ENCODE measurements around the gene TTLL11.
"Not testable (repeated sequence)": the region's sequence is repeated elsewhere in the genome, so short reads cannot be mapped to it uniquely, and the experiment has no call there.

The TTLL11 gene

GRCh38 chr9:121998513-121999049 lies 94.5 kb downstream of the TTLL11 start:
- in situ Hi-C loops (cut with HindIII; ENCODE audit: low pct_ligation_motif_present, low pct_unique_long_range_greater_than_20kb, low sequenced_read_pairs): no loop called here
- no peak for DNase-seq

- in situ Hi-C loops (cut with HindIII; ENCODE audit: low pct_ligation_motif_present, low pct_unique_long_range_greater_than_20kb, low sequenced_read_pairs): no loop called here
- DNase-seq: no peak
Measured at GRCh38 chr9:121997791-121998190, 95.3 kb downstream of the TTLL11 start.

- in situ Hi-C loops (cut with HindIII; ENCODE audit: low pct_ligation_motif_present, low pct_unique_long_range_greater_than_20kb, low sequenced_read_pairs): no loop called here
- DNase-seq: no peak
Measured at GRCh38 chr9:121996783-121997182, 96.3 kb downstream of the TTLL11 start.

GRCh38 chr9:121995997-121996396 lies 97.1 kb downstream of the TTLL11 start:
- in situ Hi-C loops (cut with HindIII; ENCODE audit: low pct_ligation_motif_present, low pct_unique_long_range_greater_than_20kb, low sequenced_read_pairs): no loop called here
- DNase-seq: no peak

- DNase-seq: peak; percentile 64
- in situ Hi-C loops (cut with HindIII; ENCODE audit: low pct_ligation_motif_present, low pct_unique_long_range_greater_than_20kb, low sequenced_read_pairs): no loop called here
Measured at GRCh38 chr9:121992571-121993212, 100.4 kb downstream of the TTLL11 start.

- in situ Hi-C loops (cut with HindIII; ENCODE audit: low pct_ligation_motif_present, low pct_unique_long_range_greater_than_20kb, low sequenced_read_pairs): no loop called here
- no peak for DNase-seq
Measured at GRCh38 chr9:121991307-121991661, 101.8 kb downstream of the TTLL11 start.

- no peak for DNase-seq
- in situ Hi-C loops (cut with HindIII; ENCODE audit: low pct_ligation_motif_present, low pct_unique_long_range_greater_than_20kb, low sequenced_read_pairs): no loop called here
Measured at GRCh38 chr9:121990600-121991306, 102.4 kb downstream of the TTLL11 start.

- peak; percentile 2 for DNase-seq
- in situ Hi-C loops (cut with HindIII; ENCODE audit: low pct_ligation_motif_present, low pct_unique_long_range_greater_than_20kb, low sequenced_read_pairs): no loop called here
Measured at GRCh38 chr9:121989010-121989409, 104.1 kb downstream of the TTLL11 start.

GRCh38 chr9:121987314-121987713 lies 105.8 kb downstream of the TTLL11 start:
- in situ Hi-C loops (cut with HindIII; ENCODE audit: low pct_ligation_motif_present, low pct_unique_long_range_greater_than_20kb, low sequenced_read_pairs): no loop called here
- peak; percentile 4 for DNase-seq

GRCh38 chr9:121985792-121986494 lies 107.2 kb downstream of the TTLL11 start:
- in situ Hi-C loops (cut with HindIII; ENCODE audit: low pct_ligation_motif_present, low pct_unique_long_range_greater_than_20kb, low sequenced_read_pairs): no loop called here
- DNase-seq: peak; percentile 1

GRCh38 chr9:121984726-121985402 lies 108.2 kb downstream of the TTLL11 start:
- in situ Hi-C loops (cut with HindIII; ENCODE audit: low pct_ligation_motif_present, low pct_unique_long_range_greater_than_20kb, low sequenced_read_pairs): no loop called here
- DNase-seq: no peak

GRCh38 chr9:121983736-121984135 lies 109.4 kb downstream of the TTLL11 start:
- in situ Hi-C loops (cut with HindIII; ENCODE audit: low pct_ligation_motif_present, low pct_unique_long_range_greater_than_20kb, low sequenced_read_pairs): no loop called here
- no peak for DNase-seq

GRCh38 chr9:121981118-121981883 lies 111.8 kb downstream of the TTLL11 start:
- DNase-seq: no peak
- in situ Hi-C loops (cut with HindIII; ENCODE audit: low pct_ligation_motif_present, low pct_unique_long_range_greater_than_20kb, low sequenced_read_pairs): no loop called here

GRCh38 chr9:121980665-121981064 lies 112.4 kb downstream of the TTLL11 start:
- in situ Hi-C loops (cut with HindIII; ENCODE audit: low pct_ligation_motif_present, low pct_unique_long_range_greater_than_20kb, low sequenced_read_pairs); DNase-seq: not testable (repeated sequence)

- no peak for DNase-seq
- in situ Hi-C loops (cut with HindIII; ENCODE audit: low pct_ligation_motif_present, low pct_unique_long_range_greater_than_20kb, low sequenced_read_pairs): no loop called here
Measured at GRCh38 chr9:121979736-121980135, 113.4 kb downstream of the TTLL11 start.

- peak; percentile 30 for DNase-seq
- in situ Hi-C loops (cut with HindIII; ENCODE audit: low pct_ligation_motif_present, low pct_unique_long_range_greater_than_20kb, low sequenced_read_pairs): no loop called here
Measured at GRCh38 chr9:121976751-121977150, 116.4 kb downstream of the TTLL11 start.

- DNase-seq: peak; percentile 87
- in situ Hi-C loops (cut with HindIII; ENCODE audit: low pct_ligation_motif_present, low pct_unique_long_range_greater_than_20kb, low sequenced_read_pairs): no loop called here
Measured at GRCh38 chr9:121975801-121976277, 117.3 kb downstream of the TTLL11 start.

GRCh38 chr9:121974421-121974820 lies 118.7 kb downstream of the TTLL11 start:
- no peak for DNase-seq
- in situ Hi-C loops (cut with HindIII; ENCODE audit: low pct_ligation_motif_present, low pct_unique_long_range_greater_than_20kb, low sequenced_read_pairs): no loop called here
